ENCODE measurements around the gene ABCC6. TPM values are rescaled to one million over a fixed set of nuclear protein-coding genes. Genes with fewer than 3 reads are reported as not detected.
"Not testable (repeated sequence)": the region's sequence is repeated elsewhere in the genome, so short reads cannot be mapped to it uniquely, and the experiment has no call there.

The ABCC6 gene
- total RNA-seq, 1 donor: 0.63 TPM

GRCh38 chr16:16149710-16150116 is 73.6 kb downstream of the ABCC6 start:
- no peak overlapping the region for H3K4me3 ChIP-seq (ENCODE audit: low read depth, low read length)
- TF ChIP-seq CTCF (IDR thresholded peaks at IDR 0.05; ENCODE audit: insufficient read depth, low read length): no peak
- DNase-seq (ENCODE audit: low read depth): no peak

GRCh38 chr16:16148755-16149154 is 74.5 kb downstream of the ABCC6 start:
- no peak overlapping the region for H3K4me3 ChIP-seq (ENCODE audit: low read depth, low read length)
- DNase-seq (ENCODE audit: low read depth): no peak
- TF ChIP-seq CTCF (IDR thresholded peaks at IDR 0.05; ENCODE audit: insufficient read depth, low read length): no peak

- DNase-seq (ENCODE audit: low read depth); H3K4me3 ChIP-seq (ENCODE audit: low read depth, low read length): not testable (repeated sequence)
These were observed 75.2 kb downstream of the ABCC6 start for GRCh38 chr16:16148000-16148599.

- no peak overlapping the region for H3K4me3 ChIP-seq (ENCODE audit: low read depth, low read length)
- TF ChIP-seq CTCF (IDR thresholded peaks at IDR 0.05; ENCODE audit: insufficient read depth, low read length): no peak
- DNase-seq (ENCODE audit: low read depth): no peak
These were observed 75.8 kb downstream of the ABCC6 start for GRCh38 chr16:16147316-16147999.

- TF ChIP-seq CTCF (IDR thresholded peaks at IDR 0.05; ENCODE audit: insufficient read depth, low read length): no peak
- no peak overlapping the region for H3K4me3 ChIP-seq (ENCODE audit: low read depth, low read length)
- no peak for DNase-seq (ENCODE audit: low read depth)
These were observed 76.6 kb downstream of the ABCC6 start for GRCh38 chr16:16146380-16147315.

GRCh38 chr16:16145286-16145685 is 78.0 kb downstream of the ABCC6 start:
- H3K4me3 ChIP-seq (ENCODE audit: low read depth, low read length): no peak overlapping the region
- DNase-seq (ENCODE audit: low read depth): no peak
- TF ChIP-seq CTCF (IDR thresholded peaks at IDR 0.05; ENCODE audit: insufficient read depth, low read length): no peak

- H3K4me3 ChIP-seq (ENCODE audit: low read depth, low read length): no peak overlapping the region
- DNase-seq (ENCODE audit: low read depth): no peak
- TF ChIP-seq CTCF (IDR thresholded peaks at IDR 0.05; ENCODE audit: insufficient read depth, low read length): no peak
These were observed 78.9 kb downstream of the ABCC6 start for GRCh38 chr16:16144416-16144815.
